ENCODE measurements around the gene ANKRD63.

Gene ANKRD63

GRCh38 chr15:40245666-40246450 is 37.0 kb downstream of the ANKRD63 start:
- DNase-seq = no peak

GRCh38 chr15:40244961-40245523 is 37.8 kb downstream of the ANKRD63 start:
- DNase-seq = no peak

- DNase-seq = no peak
These were observed 39.6 kb downstream of the ANKRD63 start for GRCh38 chr15:40243126-40243810.

- DNase-seq = no peak
These were observed 40.3 kb downstream of the ANKRD63 start for GRCh38 chr15:40242601-40243000.

- no peak for DNase-seq
These were observed 40.7 kb downstream of the ANKRD63 start for GRCh38 chr15:40242213-40242599.

- DNase-seq = no peak
These were observed 41.3 kb downstream of the ANKRD63 start for GRCh38 chr15:40241269-40242212.

- no peak for DNase-seq
These were observed 42.1 kb downstream of the ANKRD63 start for GRCh38 chr15:40240619-40241221.

- peak in 9 of 51 donors; percentile 19 to 65 (median 40) for DNase-seq
These were observed 42.9 kb downstream of the ANKRD63 start for GRCh38 chr15:40239693-40240618.

- DNase-seq = no peak
These were observed 43.5 kb downstream of the ANKRD63 start for GRCh38 chr15:40239404-40239692.

- DNase-seq = peak in 24 of 51 donors; percentile 19 to 85 (median 49)
These were observed 44.1 kb downstream of the ANKRD63 start, which contains the start of gene PAK6 for GRCh38 chr15:40238532-40239403. Gene PAK6, plus strand, starts transcription at chr15:40239063. Its CDS starts 25,723 bp downstream, at chr15:40264786.

- peak in 3 of 51 donors; percentile 18 to 25 (median 21) for DNase-seq
These were observed 47.5 kb downstream of the ANKRD63 start for GRCh38 chr15:40235201-40235885.

GRCh38 chr15:40234783-40235182 is 48.1 kb downstream of the ANKRD63 start:
- peak in 1 of 51 donors; percentile 14 for DNase-seq

GRCh38 chr15:40233727-40234577 is 48.9 kb downstream of the ANKRD63 start:
- no peak for DNase-seq

GRCh38 chr15:40232625-40233070 is 50.2 kb downstream of the ANKRD63 start:
- peak in 9 of 51 donors; percentile 7 to 34 (median 22) for DNase-seq

All from hypothalamus (tissue), 51 donors.